Transverse colon (tissue), 4 donors: ENCODE measurements around the gene DGKH. TPM values are rescaled to one million over a fixed set of nuclear protein-coding genes. Genes with fewer than 3 reads are reported as not detected.
"Not testable (repeated sequence)": the region's sequence is repeated elsewhere in the genome, so short reads cannot be mapped to it uniquely, and the experiment has no call there.

ENCODE experiments used
- DNase-seq: peaks from one replicate; pipeline ENCODE4 v3.0.0-alpha.2; 2019
- H3K27ac ChIP-seq, 4 donors: fragments of 200-600 bp; sonication (generic); 2 replicates each; pipeline ENCODE4 v1.5.1; 2016 to 2018; ENCODE audit warnings: inconsistent platforms in 4 of 4
- H3K27me3 ChIP-seq: fragments of 200-600 bp; sonication (generic); 2 replicates; pipeline ENCODE4 v1.5.1; 2017; ENCODE audit warnings: inconsistent platforms
- H3K36me3 ChIP-seq, 4 donors: fragments of 200-600 bp; sonication (generic); 2 replicates each; pipeline ENCODE4 v1.5.1; 2017 to 2019; ENCODE audit warnings: inconsistent platforms in 4 of 4
- H3K4me1 ChIP-seq, 4 donors: fragments of 200-600 bp; sonication (generic); 2 replicates each; pipeline ENCODE4 v1.5.1; 2017 to 2020; ENCODE audit warnings: inconsistent platforms in 4 of 4
- H3K4me3 ChIP-seq, 4 donors: fragments of 200-600 bp; sonication (generic); 1 replicate in 1 of 4; 2 replicates in 3 of 4; pipeline versions ENCODE4 v1.5.1 to v1.6.1; 2017 to 2019; ENCODE audit warnings: inconsistent platforms in 4 of 4
- H3K9me3 ChIP-seq, 2 donors: fragments of 200-600 bp; sonication (generic); 2 replicates each; pipeline ENCODE4 v1.5.1; 2017 to 2019; ENCODE audit warnings: inconsistent platforms in 2 of 2
- EP300 ChIP-seq: sonication (generic); formaldehyde crosslinking; IDR thresholded peaks from one replicate; pipeline ENCODE4 v1.6.1; 2017; ENCODE audit warnings: antibody characterized with exemption, low read depth
- POLR2A ChIP-seq: fragments of 450-650 bp; IDR thresholded peaks from one replicate; pipeline ENCODE4 v1.6.1; 2016; ENCODE audit warnings: antibody characterized with exemption, mild to moderate bottlenecking, moderate library complexity
- POLR2AphosphoS5 ChIP-seq, 3 donors: sonication (generic); formaldehyde crosslinking; IDR thresholded peaks; one replicate each; pipeline ENCODE4 v1.6.1; 2016; ENCODE audit warnings: antibody characterized with exemption in 3 of 3
- WGBS, 2 donors: methylation state at CpG; one replicate each; pipeline ENCODE4 v1.1.5; 2018; ENCODE audit warnings: low coverage in 1 of 2; 5-methylcytosine and 5-hydroxymethylcytosine counted together
- in situ Hi-C, 4 donors: fragments of 200-750 bp; cut with MboI; loops; one replicate each; pipeline versions ENCODE4 v1.15.0 to v1.15.1; 2017; ENCODE audit warnings: low sequenced_read_pairs in 3 of 4, low pct_ligation_motif_present in 1 of 4, low pct_unique_long_range_greater_than_20kb in 1 of 4
- intact Hi-C: fragments of 100-400 bp; cut with DNase I; formaldehyde crosslinking; loops from one replicate; pipeline ENCODE4 v1.15.1; 2023; ENCODE audit warnings: low total_unique reads
- total RNA-seq, 4 donors: library from RNA; depleted of rRNA; stranded (reverse); fragments of >200 nt; gene quantifications; one replicate each; pipeline ENCODE4 v1.1.0, GENCODE V29; 2016
- TF ChIP-seq, protein P1 (sequence below), 5 experiments: fragments of 200-600 bp in 3 of 5; fragments of 450-650 bp in 2 of 5; sonication (generic) in 3 of 5; IDR thresholded peaks; 1 replicate in 2 of 5; 2 replicates in 3 of 5; pipeline ENCODE4 v1.5.1; 2016 to 2017; ENCODE audit warnings: antibody characterized with exemption in 5 of 5, inconsistent platforms in 3 of 5, mild to moderate bottlenecking in 2 of 5, moderate library complexity in 1 of 5

Gene DGKH
- total RNA-seq, 4 donors from 2014 or later = 19.4 to 35.6 (median 25.0) TPM

DNA sequence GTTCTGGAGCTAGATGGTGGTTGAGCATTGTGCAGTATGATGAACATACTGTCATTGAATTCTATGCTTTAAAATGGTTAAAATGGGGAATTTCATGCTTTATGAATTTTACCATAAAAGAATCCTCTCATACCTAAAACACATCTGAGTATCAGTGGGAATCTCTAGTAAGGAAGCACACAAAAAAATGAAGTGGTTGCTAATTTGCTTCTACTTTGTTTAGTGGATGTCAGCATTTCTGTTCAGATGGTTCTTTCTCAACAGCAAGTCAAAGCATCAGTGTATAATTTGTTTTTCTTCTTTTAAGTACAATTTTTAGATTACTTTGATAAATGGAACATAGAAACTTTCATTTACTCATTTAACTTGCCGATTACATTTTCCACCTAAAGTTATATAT is 171.4 kb downstream of the DGKH start:
- Histone ChIP-seq H3K36me3 (peaks cover 0 to 49% (median 20%) of the 10 kb centered on the region in 4 donors), H3K4me3 (no peak overlapping the region), H3K27ac (no peak overlapping the region), H3K9me3 (no peaks in the 10 kb centered on the region), H3K4me1 (no peaks in the 10 kb centered on the region), H3K27me3 (no peaks in the 10 kb centered on the region)
- 89 to 94% methylated on average over 1 of the region's 1 CpG for WGBS, 2 donors
- in situ Hi-C loops (no loop called here), intact Hi-C loops (no loop called here)
- no peak for DNase-seq
- TF ChIP-seq, protein P1, sequence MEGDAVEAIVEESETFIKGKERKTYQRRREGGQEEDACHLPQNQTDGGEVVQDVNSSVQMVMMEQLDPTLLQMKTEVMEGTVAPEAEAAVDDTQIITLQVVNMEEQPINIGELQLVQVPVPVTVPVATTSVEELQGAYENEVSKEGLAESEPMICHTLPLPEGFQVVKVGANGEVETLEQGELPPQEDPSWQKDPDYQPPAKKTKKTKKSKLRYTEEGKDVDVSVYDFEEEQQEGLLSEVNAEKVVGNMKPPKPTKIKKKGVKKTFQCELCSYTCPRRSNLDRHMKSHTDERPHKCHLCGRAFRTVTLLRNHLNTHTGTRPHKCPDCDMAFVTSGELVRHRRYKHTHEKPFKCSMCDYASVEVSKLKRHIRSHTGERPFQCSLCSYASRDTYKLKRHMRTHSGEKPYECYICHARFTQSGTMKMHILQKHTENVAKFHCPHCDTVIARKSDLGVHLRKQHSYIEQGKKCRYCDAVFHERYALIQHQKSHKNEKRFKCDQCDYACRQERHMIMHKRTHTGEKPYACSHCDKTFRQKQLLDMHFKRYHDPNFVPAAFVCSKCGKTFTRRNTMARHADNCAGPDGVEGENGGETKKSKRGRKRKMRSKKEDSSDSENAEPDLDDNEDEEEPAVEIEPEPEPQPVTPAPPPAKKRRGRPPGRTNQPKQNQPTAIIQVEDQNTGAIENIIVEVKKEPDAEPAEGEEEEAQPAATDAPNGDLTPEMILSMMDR (IDR thresholded peaks at IDR 0.05) = no peak
- TF ChIP-seq POLR2A (no peak), POLR2AphosphoS5 (IDR thresholded peaks at IDR 0.05) (no peak), EP300 (no peak)

DNA sequence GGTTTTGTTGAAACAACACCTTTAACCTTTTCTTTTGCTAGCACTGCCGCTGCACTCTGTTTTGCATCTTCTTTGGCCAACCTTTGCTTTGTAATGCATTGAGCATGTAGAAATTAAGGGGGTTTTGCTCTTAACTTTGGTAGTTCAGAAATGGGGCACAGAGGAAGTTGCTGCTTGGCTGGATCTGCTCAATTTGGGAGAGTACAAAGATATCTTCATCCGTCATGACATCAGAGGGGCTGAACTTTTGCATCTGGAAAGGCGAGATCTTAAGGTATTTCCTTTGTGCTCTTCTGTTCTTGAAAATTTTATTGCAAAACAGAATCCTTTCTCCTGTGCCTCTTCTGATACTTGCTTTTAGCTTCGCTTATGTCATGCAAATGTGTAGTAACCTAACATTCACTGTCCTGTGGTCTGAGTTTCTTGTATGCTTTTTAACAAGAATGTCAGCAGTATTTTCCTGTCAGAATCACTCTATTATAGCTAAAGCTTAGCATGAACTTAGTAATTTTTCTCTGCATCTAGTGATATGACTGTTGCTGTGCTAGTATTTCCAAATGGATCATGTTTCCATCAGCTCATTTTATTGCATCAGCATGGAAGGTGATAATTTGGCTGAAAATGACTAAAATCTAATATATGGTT is 172.8 kb downstream of the DGKH start:
- Histone ChIP-seq H3K27me3 (no peaks in the 10 kb centered on the region), H3K36me3 (peaks cover 0 to 45% (median 22%) of the 10 kb centered on the region in 4 donors), H3K4me3 (no peak overlapping the region), H3K27ac (no peak overlapping the region), H3K9me3 (no peaks in the 10 kb centered on the region), H3K4me1 (no peaks in the 10 kb centered on the region)
- TF ChIP-seq POLR2A (no peak), EP300 (no peak), POLR2AphosphoS5 (IDR thresholded peaks at IDR 0.05) (no peak)
- TF ChIP-seq, protein P1 (IDR thresholded peaks at IDR 0.05) = no peak
- in situ Hi-C loops = no loop called here
- DNase-seq = no peak
- intact Hi-C loops = no loop called here
- 82 to 91% methylated on average over 4 of the region's 4 CpGs for WGBS, 2 donors

DNA sequence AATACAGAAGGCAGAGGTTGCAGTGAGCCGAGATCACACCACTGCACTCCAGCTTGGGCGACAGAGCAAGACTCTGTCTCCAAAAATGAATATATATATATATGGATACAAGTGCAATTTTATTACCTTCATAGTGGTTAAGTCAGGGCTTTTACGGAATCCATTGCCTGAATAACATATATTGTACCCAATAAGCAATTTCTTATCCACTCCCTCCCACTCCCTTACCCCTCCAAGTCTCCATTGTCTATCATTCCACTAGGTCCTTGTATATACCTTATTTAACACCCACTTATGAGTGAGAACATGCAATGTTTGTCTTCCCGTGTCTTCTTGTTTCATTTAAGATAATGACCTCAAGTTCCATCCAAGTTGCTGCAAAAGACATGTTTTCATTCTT is 175.2 kb downstream of the DGKH start:
- Histone ChIP-seq H3K27ac (no peak overlapping the region), H3K4me1 (no peaks in the 10 kb centered on the region), H3K36me3 (peaks cover 0 to 45% (median 19%) of the 10 kb centered on the region in 4 donors), H3K4me3 (no peak overlapping the region), H3K27me3 (no peaks in the 10 kb centered on the region), H3K9me3 (no peaks in the 10 kb centered on the region)
- intact Hi-C loops = no loop called here
- 94 to 100% methylated on average over 4 of the region's 4 CpGs for WGBS, 2 donors
- no peak for DNase-seq
- TF ChIP-seq POLR2AphosphoS5 (IDR thresholded peaks at IDR 0.05) = no peak
- TF ChIP-seq EP300 = no peak
- no peak for TF ChIP-seq POLR2A
- TF ChIP-seq, protein P1 (IDR thresholded peaks at IDR 0.05) = no peak
- in situ Hi-C loops = no loop called here

DNA sequence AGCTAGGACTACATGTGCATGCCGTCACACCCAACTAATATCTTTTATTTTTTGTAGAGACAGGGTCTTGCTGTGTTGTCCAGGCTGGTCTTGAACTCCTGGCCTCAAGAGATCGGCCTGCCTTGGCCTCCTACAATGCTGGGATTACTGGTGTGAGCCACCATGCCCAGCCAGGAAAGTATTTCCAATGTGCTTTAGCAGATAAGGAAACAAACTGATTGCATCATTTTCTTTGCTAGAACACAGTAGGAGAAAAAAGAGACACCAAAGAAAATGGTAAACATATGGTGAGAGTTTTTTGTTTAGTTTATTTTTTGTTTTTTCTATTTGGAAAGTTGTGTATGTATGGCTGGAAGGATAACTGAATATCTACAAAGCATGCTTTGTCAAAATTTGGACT is 176.6 kb downstream of the DGKH start:
- Histone ChIP-seq H3K27me3 (no peaks in the 10 kb centered on the region), H3K36me3 (peaks cover 0 to 44% (median 17%) of the 10 kb centered on the region in 4 donors), H3K4me1 (no peaks in the 10 kb centered on the region), H3K9me3 (no peaks in the 10 kb centered on the region), H3K4me3 (no peak overlapping the region), H3K27ac (no peak overlapping the region)
- WGBS, 2 donors = 96 to 100% methylated on average over 2 of the region's 2 CpGs
- DNase-seq = no peak
- intact Hi-C loops = no loop called here
- in situ Hi-C loops = no loop called here
- TF ChIP-seq POLR2A = no peak
- TF ChIP-seq POLR2AphosphoS5 (IDR thresholded peaks at IDR 0.05) = no peak
- TF ChIP-seq, protein P1 (IDR thresholded peaks at IDR 0.05) = no peak
- no peak for TF ChIP-seq EP300

DNA sequence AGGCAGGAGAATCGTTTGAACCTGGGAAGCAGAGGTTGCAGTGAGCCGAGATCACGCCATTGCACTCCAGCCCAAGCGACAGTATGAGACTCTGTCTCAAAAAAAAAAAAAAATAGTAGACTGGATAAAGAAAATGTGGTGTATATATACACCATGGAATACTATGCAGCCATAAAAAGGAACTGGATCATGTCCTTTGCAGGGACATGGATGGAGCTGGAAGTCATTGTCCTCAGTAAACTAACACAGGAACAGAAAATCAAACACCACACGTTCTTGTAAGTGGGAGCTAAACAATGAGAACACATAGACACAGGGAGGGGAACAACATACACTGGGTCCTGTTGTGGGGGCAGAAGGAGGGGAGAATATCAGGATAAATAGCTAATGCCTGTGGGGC is 178.3 kb downstream of the DGKH start:
- H3K4me1 ChIP-seq, H3K27ac ChIP-seq, H3K27me3 ChIP-seq, H3K4me3 ChIP-seq, H3K9me3 ChIP-seq, DNase-seq, in situ Hi-C loops, intact Hi-C loops: not testable (repeated sequence)
- 95 to 98% methylated on average over 5 of the region's 5 CpGs for WGBS, 2 donors
- H3K36me3 ChIP-seq = peaks cover 0 to 30% (median 10%) of the 10 kb centered on the region in 4 donors
